ENCODE results near the gene FRK.

GRCh38 chr6:116100419-116101301, 40.0 kb upstream of the FRK start, which contains the start of gene NT5DC1:
- TF ChIP-seq, protein P1, sequence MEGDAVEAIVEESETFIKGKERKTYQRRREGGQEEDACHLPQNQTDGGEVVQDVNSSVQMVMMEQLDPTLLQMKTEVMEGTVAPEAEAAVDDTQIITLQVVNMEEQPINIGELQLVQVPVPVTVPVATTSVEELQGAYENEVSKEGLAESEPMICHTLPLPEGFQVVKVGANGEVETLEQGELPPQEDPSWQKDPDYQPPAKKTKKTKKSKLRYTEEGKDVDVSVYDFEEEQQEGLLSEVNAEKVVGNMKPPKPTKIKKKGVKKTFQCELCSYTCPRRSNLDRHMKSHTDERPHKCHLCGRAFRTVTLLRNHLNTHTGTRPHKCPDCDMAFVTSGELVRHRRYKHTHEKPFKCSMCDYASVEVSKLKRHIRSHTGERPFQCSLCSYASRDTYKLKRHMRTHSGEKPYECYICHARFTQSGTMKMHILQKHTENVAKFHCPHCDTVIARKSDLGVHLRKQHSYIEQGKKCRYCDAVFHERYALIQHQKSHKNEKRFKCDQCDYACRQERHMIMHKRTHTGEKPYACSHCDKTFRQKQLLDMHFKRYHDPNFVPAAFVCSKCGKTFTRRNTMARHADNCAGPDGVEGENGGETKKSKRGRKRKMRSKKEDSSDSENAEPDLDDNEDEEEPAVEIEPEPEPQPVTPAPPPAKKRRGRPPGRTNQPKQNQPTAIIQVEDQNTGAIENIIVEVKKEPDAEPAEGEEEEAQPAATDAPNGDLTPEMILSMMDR (IDR thresholded peaks at IDR 0.05): peak in 2 of 4 experiments; percentile 18 to 24
- peak in 1 of 2 donors; percentile 27 for TF ChIP-seq POLR2A (IDR thresholded peaks at IDR 0.05)

Data from sigmoid colon (tissue), 3 donors.